MM.1S (cell line): ENCODE data around the gene BSDC1.

Experiments
- DNase-seq: peaks from one replicate; pipeline ENCODE4 v3.0.0-alpha.2; 2015
- H2AFZ ChIP-seq: fragments of 300-600 bp; sonication (generic); 2 replicates; pipeline ENCODE4 v1.6.0; 2016; ENCODE audit warnings: antibody characterized with exemption, low read length
- H3F3A ChIP-seq: fragments of 300-600 bp; sonication (generic); 2 replicates; pipeline ENCODE4 v1.6.1; 2016; ENCODE audit warnings: mild to moderate bottlenecking, antibody characterized with exemption, low read length, moderate library complexity, mixed read lengths; ENCODE audit not compliant: insufficient read depth
- H3K27ac ChIP-seq: fragments of 300-600 bp; sonication (generic); 2 replicates; pipeline ENCODE4 v1.5.1; 2016; ENCODE audit warnings: mild to moderate bottlenecking, low read length
- H3K27me3 ChIP-seq: fragments of 300-600 bp; sonication (generic); replicated peaks from 2 replicates; pipeline ENCODE4 v1.6.0; 2016; ENCODE audit warnings: low read length; ENCODE audit not compliant: insufficient read depth
- H3K36me3 ChIP-seq: fragments of 300-600 bp; sonication (generic); replicated peaks from 2 replicates; pipeline ENCODE4 v1.6.1; 2016; ENCODE audit warnings: mild to moderate bottlenecking, low read length, mixed read lengths; ENCODE audit not compliant: insufficient read depth
- H3K4me1 ChIP-seq: fragments of 300-600 bp; sonication (generic); 2 replicates; pipeline ENCODE4 v1.6.1; 2016; ENCODE audit warnings: low read length, mixed read lengths
- H3K4me2 ChIP-seq: fragments of 300-600 bp; sonication (generic); 2 replicates; pipeline ENCODE4 v1.6.0; 2016; ENCODE audit warnings: low read depth, low read length
- H3K4me3 ChIP-seq: fragments of 300-600 bp; sonication (generic); 2 replicates; pipeline ENCODE4 v1.5.1; 2016; ENCODE audit warnings: low read length, mixed read lengths
- H3K79me2 ChIP-seq: fragments of 300-600 bp; sonication (generic); 2 replicates; pipeline ENCODE4 v1.6.1; 2016; ENCODE audit warnings: mixed run types, low read length, mixed read lengths
- H3K9ac ChIP-seq: fragments of 300-600 bp; sonication (generic); 2 replicates; pipeline ENCODE4 v1.6.1; 2016; ENCODE audit warnings: low read length, mixed read lengths
- H3K9me2 ChIP-seq: fragments of 300-600 bp; sonication (generic); replicated peaks from 2 replicates; pipeline ENCODE4 v1.6.1; 2016; ENCODE audit warnings: mild to moderate bottlenecking, low read length, mixed read lengths; ENCODE audit not compliant: insufficient read depth
- H3K9me3 ChIP-seq: fragments of 300-600 bp; sonication (generic); replicated peaks from 2 replicates; pipeline ENCODE4 v1.6.1; 2016; ENCODE audit warnings: mild to moderate bottlenecking, low read length, mixed read lengths; ENCODE audit not compliant: insufficient read depth
- H4K20me1 ChIP-seq: fragments of 300-600 bp; sonication (generic); 2 replicates; pipeline ENCODE4 v1.6.1; 2016; ENCODE audit warnings: mild to moderate bottlenecking, low read length, moderate library complexity, mixed read lengths; ENCODE audit not compliant: insufficient read depth
- CTCF ChIP-seq: fragments of 300-600 bp; sonication (generic); IDR thresholded peaks from 2 replicates; pipeline ENCODE4 v1.5.1; 2016; ENCODE audit warnings: antibody characterized with exemption, low read length, mixed read lengths
- EZH2 ChIP-seq: fragments of 300-600 bp; sonication (generic); optimal IDR thresholded peaks from 2 replicates; pipeline ENCODE3; 2017; ENCODE audit warnings: low read depth, mild to moderate bottlenecking, antibody characterized with exemption, low read length, mixed read lengths
- EZH2phosphoT487 ChIP-seq: fragments of 300-600 bp; sonication (generic); IDR thresholded peaks from 2 replicates; pipeline ENCODE4 v1.6.1; 2018; ENCODE audit warnings: antibody characterized with exemption, low read length

BSDC1 gene

GRCh38 chr1:32336591-32336932 lies 57.7 kb downstream of the BSDC1 start:
- no peak overlapping the region; the same call in 1 of the 2 replicates for H3K27ac ChIP-seq

GRCh38 chr1:32335790-32336590 lies 58.3 kb downstream of the BSDC1 start, which contains the start of gene MARCKSL1:
TSS of gene MARCKSL1 (minus strand) at chr1:32336233. CDS start at chr1:32336033, 200 bp downstream.
- peaks cover 9% of the 10 kb centered on the region for H3K79me2 ChIP-seq
- H3K27me3 ChIP-seq, result no peaks in the 10 kb centered on the region
- H3K9ac ChIP-seq, result peak within 1 kb of the TSS; percentile 57; the same call in 1 of the 2 replicates
- no peaks in the 10 kb centered on the region for H3K36me3 ChIP-seq
- peaks cover 62% of the 10 kb centered on the region for H3K4me1 ChIP-seq
- TF ChIP-seq CTCF, result no peak
- TF ChIP-seq EZH2, result no peak
- no peak for TF ChIP-seq EZH2phosphoT487
- peak within 1 kb of the TSS; percentile 40 for H2AFZ ChIP-seq
- no peaks in the 10 kb centered on the region for H3K9me2 ChIP-seq
- H3K4me3 ChIP-seq, result peak within 1 kb of the TSS; percentile 65
- DNase-seq, result peak; percentile 74
- H3K27ac ChIP-seq, result peak within 1 kb of the TSS; percentile 67; the same call in 1 of the 2 replicates
- peaks cover 47% of the 10 kb centered on the region for H3F3A ChIP-seq
- H4K20me1 ChIP-seq, result no peaks in the 10 kb centered on the region
- peak within 1 kb of the TSS; percentile 79 for H3K4me2 ChIP-seq
- no peaks in the 10 kb centered on the region for H3K9me3 ChIP-seq

More at GRCh38 chr1:32336591-32336932, 57.7 kb downstream of the BSDC1 start:
- TF ChIP-seq EZH2 (no peak), EZH2phosphoT487 (no peak), CTCF (no peak)
- H3K4me1 ChIP-seq, result peaks cover 60% of the 10 kb centered on the region
- H3F3A ChIP-seq, result peaks cover 47% of the 10 kb centered on the region
- no peaks in the 10 kb centered on the region for H3K9me2 ChIP-seq
- H3K4me2 ChIP-seq, result peak overlapping the region; percentile 77
- no peaks in the 10 kb centered on the region for H3K36me3 ChIP-seq
- H3K27me3 ChIP-seq, result no peaks in the 10 kb centered on the region
- H3K9ac ChIP-seq, result no peak overlapping the region
- H3K79me2 ChIP-seq, result peaks cover 9% of the 10 kb centered on the region
- no peaks in the 10 kb centered on the region for H4K20me1 ChIP-seq
- no peak overlapping the region for H2AFZ ChIP-seq
- H3K4me3 ChIP-seq, result no peak overlapping the region
- DNase-seq, result no peak
- no peaks in the 10 kb centered on the region for H3K9me3 ChIP-seq

- H3K4me3 ChIP-seq, result peak overlapping the region; percentile 58
- peak overlapping the region; percentile 34; the same call in 1 of the 2 replicates for H3K9ac ChIP-seq
- H4K20me1 ChIP-seq, result no peaks in the 10 kb centered on the region
- peaks cover 62% of the 10 kb centered on the region for H3K4me1 ChIP-seq
- TF ChIP-seq EZH2phosphoT487, result no peak
- peaks cover 47% of the 10 kb centered on the region for H3F3A ChIP-seq
- H3K27ac ChIP-seq, result no peak overlapping the region
- no peaks in the 10 kb centered on the region for H3K36me3 ChIP-seq
- H3K4me2 ChIP-seq, result peak overlapping the region; percentile 79
- H3K27me3 ChIP-seq, result no peaks in the 10 kb centered on the region
- H3K9me3 ChIP-seq, result no peaks in the 10 kb centered on the region
- H3K9me2 ChIP-seq, result no peaks in the 10 kb centered on the region
- H3K79me2 ChIP-seq, result peaks cover 9% of the 10 kb centered on the region
- no peak for DNase-seq
- peak overlapping the region; percentile 23; the same call in 1 of the 2 replicates for H2AFZ ChIP-seq
Measured at GRCh38 chr1:32335535-32335789, 58.8 kb downstream of the BSDC1 start.
